Ovary (tissue), 9 donors: ENCODE measurements around the gene MDGA2. TPM values are rescaled to one million over a fixed set of nuclear protein-coding genes. Genes with fewer than 3 reads are reported as not detected.

Source experiments
- DNase-seq, 5 donors: peaks; one replicate each; pipeline ENCODE4 v3.0.0-alpha.2; 2019 to 2020
- H3K27ac ChIP-seq, 2 donors: fragments of 200-600 bp; one replicate each; pipeline versions ENCODE4 v1.5.1 to v1.8.0; 2019 to 2022
- H3K27me3 ChIP-seq: fragments of 200-600 bp; one replicate; pipeline ENCODE4 v1.8.0; 2022
- H3K36me3 ChIP-seq: fragments of 200-600 bp; sonication (generic); one replicate; pipeline ENCODE4 v1.5.1; 2019
- H3K4me1 ChIP-seq: one replicate; pipeline ENCODE4 v1.8.1; 2013; ENCODE audit warnings: mild to moderate bottlenecking, moderate library complexity; ENCODE audit not compliant: insufficient read depth
- H3K4me3 ChIP-seq: fragments of 200-600 bp; sonication (generic); one replicate; pipeline ENCODE4 v1.5.1; 2017
- H3K9me3 ChIP-seq, 2 donors: fragments of 200-600 bp in 1 of 2; sonication (generic) in 1 of 2; one replicate each; pipeline versions ENCODE4 v1.5.1 to v1.8.1; 2013 to 2019; ENCODE audit warnings: mild to moderate bottlenecking in 1 of 2, moderate library complexity in 1 of 2
- CTCF ChIP-seq, 3 donors: fragments of 450-650 bp in 2 of 3; fragments of 200-600 bp in 1 of 3; IDR thresholded peaks; one replicate each; pipeline versions ENCODE4 v1.5.1 to v1.8.0; 2016 to 2022; ENCODE audit warnings: antibody characterized with exemption in 3 of 3, mild to moderate bottlenecking in 1 of 3
- EP300 ChIP-seq: sonication (generic); formaldehyde crosslinking; IDR thresholded peaks from one replicate; pipeline ENCODE4 v1.6.1; 2017; ENCODE audit warnings: antibody characterized with exemption
- POLR2A ChIP-seq: fragments of 450-650 bp; IDR thresholded peaks from one replicate; pipeline ENCODE4 v1.6.1; 2017; ENCODE audit warnings: antibody characterized with exemption, mild to moderate bottlenecking, moderate library complexity
- WGBS, 3 donors: extraction: QIAGEN DNeasy Blood & Tissue Kit in 1 of 3; methylation state at CpG; one replicate each; pipeline versions ENCODE4 v1.1.5 to v1.1.7; 2013 to 2017; 5-methylcytosine and 5-hydroxymethylcytosine counted together
- intact Hi-C, 4 donors: fragments of 100-400 bp; cut with DNase I; formaldehyde crosslinking; loops; one replicate each; pipeline versions ENCODE4 v1.11.0 to v1.15.1; 2022 to 2023
- polyA plus RNA-seq, 2 donors: library from polyadenylated mRNA; stranded (reverse); fragments of 200-250 nt in 1 of 2; fragments of 350-450 nt in 1 of 2; fragmentation: Illumina TruSeq in 1 of 2; extraction: RNeasy Lipid Tissue Mini Kit (QIAGEN cat#74804) in 1 of 2; gene quantifications; one replicate each; pipeline ENCODE4 v1.2.3, GENCODE V29; 2013 to 2014
- total RNA-seq, 7 donors: library from RNA; depleted of rRNA in 2 of 7; stranded (reverse); fragments of >200 nt in 2 of 7; fragmentation: NEBNext Ultra II Directional in 3 of 7; extraction: Animal tissue kit (Norgen Biotek cat#: 25700) in 3 of 7; gene quantifications; one replicate each; pipeline versions ENCODE4 v1.1.0 to v1.2.4, GENCODE V29; 2016 to 2023
- donor health status: DM: no; HTN: no; CAD: no; lungs with moderate emphysema.
- donor health status: DM: no; HTN: no; CAD: no.
- donor health status: Bipolar disorder and iron deficiency.
- donor health status: DM: yes; HTN: yes; CAD: no.
- donor health status: DM: no; HTN: no; CAD: no.
- donor health status: DM: yes; HTN: yes; CAD: no.

The MDGA2 gene
- total and polyA plus RNA-seq, 9 donors: 0.04 to 0.26 (median 0.18) TPM; not detected in 5

- Histone ChIP-seq H3K4me1 (no peaks in the 10 kb centered on the region), H3K9me3 (no peaks in the 10 kb centered on the region), H3K4me3 (no peak overlapping the region), H3K27ac (no peak overlapping the region), H3K27me3 (no peaks in the 10 kb centered on the region), H3K36me3 (no peaks in the 10 kb centered on the region)
- no peak for DNase-seq
- intact Hi-C loops: no loop called here
- WGBS, 3 donors: 82 to 89% (median 84%) methylated on average over 2 of the region's 2 CpGs
- TF ChIP-seq CTCF (IDR thresholded peaks at IDR 0.05) (no peak), POLR2A (no peak), EP300 (no peak)
Measured at GRCh38 chr14:47710581-47710980, 35.2 kb upstream of the MDGA2 start.

- intact Hi-C loops: no loop called here
- Histone ChIP-seq H3K4me1 (no peaks in the 10 kb centered on the region), H3K27me3 (no peaks in the 10 kb centered on the region), H3K36me3 (no peaks in the 10 kb centered on the region), H3K9me3 (no peaks in the 10 kb centered on the region), H3K27ac (no peak overlapping the region), H3K4me3 (no peak overlapping the region)
- no peak for DNase-seq
- TF ChIP-seq POLR2A (no peak), EP300 (no peak), CTCF (IDR thresholded peaks at IDR 0.05) (no peak)
- WGBS, 3 donors: 52 to 70% (median 65%) methylated on average over 2 of the region's 2 CpGs
Measured at GRCh38 chr14:47705683-47706082, 30.3 kb upstream of the MDGA2 start.

- intact Hi-C loops: no loop called here
- no peak overlapping the region for H3K4me3 ChIP-seq
- TF ChIP-seq EP300: no peak
- TF ChIP-seq POLR2A: no peak
- no peak for TF ChIP-seq CTCF (IDR thresholded peaks at IDR 0.05)
- no peaks in the 10 kb centered on the region for H3K27me3 ChIP-seq
- no peak for DNase-seq
- H3K4me1 ChIP-seq: no peaks in the 10 kb centered on the region
- no peaks in the 10 kb centered on the region for H3K9me3 ChIP-seq
- H3K27ac ChIP-seq: no peak overlapping the region
- H3K36me3 ChIP-seq: no peaks in the 10 kb centered on the region
Measured at GRCh38 chr14:47691829-47692228, 16.4 kb upstream of the MDGA2 start.

GRCh38 chr14:47678993-47679392, 3.6 kb upstream of the MDGA2 start:
- intact Hi-C loops: no loop called here
- H3K9me3 ChIP-seq: no peaks in the 10 kb centered on the region
- no peak for TF ChIP-seq CTCF (IDR thresholded peaks at IDR 0.05)
- no peak for TF ChIP-seq POLR2A
- TF ChIP-seq EP300: no peak
- WGBS, 3 donors: 45 to 56% (median 55%) methylated on average over 1 of the region's 1 CpG
- DNase-seq: no peak
- peaks cover 2% of the 10 kb centered on the region for H3K4me1 ChIP-seq
- no peak overlapping the region for H3K4me3 ChIP-seq
- no peaks in the 10 kb centered on the region for H3K27me3 ChIP-seq
- H3K36me3 ChIP-seq: no peaks in the 10 kb centered on the region
- no peak overlapping the region for H3K27ac ChIP-seq

- Histone ChIP-seq H3K27me3 (no peaks in the 10 kb centered on the region), H3K36me3 (no peaks in the 10 kb centered on the region), H3K4me3 (no peak overlapping the region), H3K9me3 (no peaks in the 10 kb centered on the region), H3K4me1 (peaks cover 3% of the 10 kb centered on the region), H3K27ac (no peak overlapping the region)
- no peak for DNase-seq
- intact Hi-C loops: no loop called here
- TF ChIP-seq POLR2A (no peak), CTCF (IDR thresholded peaks at IDR 0.05) (no peak), EP300 (no peak)
- WGBS, 3 donors: 78 to 86% (median 82%) methylated on average over 2 of the region's 2 CpGs
Measured at GRCh38 chr14:47678157-47678556, 2.8 kb upstream of the MDGA2 start.
